Effector memory CD8-positive, alpha-beta T cell (primary cell): Measurements from ENCODE around the gene STX18.

Experiments used
- ATAC-seq: fragments of 150-1000 bp; cut with Tn5 transposase; replicated peaks from 2 replicates; pipeline ENCODE4 v1.10.0; 2021; ENCODE audit warnings: mild to moderate bottlenecking, moderate library complexity
- DNase-seq, 3 experiments: peaks; one replicate each; pipeline ENCODE4 v3.0.0; 2021
- H3K27ac Mint-ChIP-seq, 2 donors: one replicate each; pipeline ENCODE4 v1.8.0; 2022; ENCODE audit warnings: mild to moderate bottlenecking in 2 of 2, mixed read lengths in 2 of 2, moderate library complexity in 2 of 2
- H3K27me3 Mint-ChIP-seq, 2 donors: one replicate each; pipeline ENCODE4 v1.8.0; 2022; ENCODE audit warnings: mixed read lengths in 2 of 2
- H3K36me3 Mint-ChIP-seq: one replicate; pipeline ENCODE4 v1.8.0; 2022; ENCODE audit warnings: mild to moderate bottlenecking, moderate library complexity, mixed read lengths; ENCODE audit not compliant: insufficient read depth
- H3K4me1 Mint-ChIP-seq, 2 donors: one replicate each; pipeline ENCODE4 v1.8.0; 2022; ENCODE audit warnings: low read depth in 2 of 2, mixed read lengths in 2 of 2
- H3K4me3 Mint-ChIP-seq, 2 donors: one replicate each; pipeline ENCODE4 v1.8.0; 2022; ENCODE audit warnings: mild to moderate bottlenecking in 2 of 2, mixed read lengths in 2 of 2, moderate library complexity in 2 of 2
- H3K9me3 Mint-ChIP-seq, 2 donors: one replicate each; pipeline ENCODE4 v1.8.0; 2022; ENCODE audit warnings: mixed read lengths in 2 of 2

The STX18 gene

DNA sequence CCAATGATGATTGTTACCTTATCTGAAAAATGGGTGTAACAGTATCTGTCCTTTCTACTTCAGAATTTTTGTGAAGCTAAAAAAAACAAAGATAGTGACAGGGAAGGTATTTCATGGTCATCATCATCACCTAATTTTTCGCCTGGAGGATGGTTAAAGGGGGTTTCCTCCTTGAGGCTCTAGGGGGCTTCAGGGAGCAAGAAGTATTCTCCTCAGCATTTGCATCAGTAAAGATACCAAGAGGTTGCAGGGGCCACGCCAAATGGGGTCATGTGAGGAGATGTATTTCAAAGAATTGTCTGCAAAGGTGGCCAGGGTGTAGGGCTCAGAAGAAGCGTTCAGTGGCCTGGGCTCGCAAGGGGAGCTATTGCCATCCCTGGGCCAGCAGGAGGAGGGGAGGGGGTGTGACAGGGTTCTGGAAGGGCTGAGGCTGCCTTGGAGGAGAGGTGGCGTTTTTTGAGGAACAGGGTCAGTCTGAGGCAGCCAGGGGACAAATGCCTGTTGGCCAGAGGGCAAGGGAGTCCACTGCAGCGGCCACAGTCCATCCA lies 162.2 kb downstream of the STX18 start:
- no peaks in the 10 kb centered on the region for H3K36me3 Mint-ChIP-seq
- ATAC-seq (no peak), DNase-seq (no peak)
- H3K27me3 Mint-ChIP-seq: peaks cover 38 to 70% of the 10 kb centered on the region in 2 donors
- H3K27ac Mint-ChIP-seq: peak overlapping the region in 1 of 2 donors; percentile 38
- H3K4me1 Mint-ChIP-seq: no peaks in the 10 kb centered on the region
- H3K9me3 Mint-ChIP-seq: peaks cover 2 to 6% of the 10 kb centered on the region in 2 donors
- no peak overlapping the region for H3K4me3 Mint-ChIP-seq

- Mint-ChIP-seq H3K36me3 (no peaks in the 10 kb centered on the region), H3K27ac (no peak overlapping the region), H3K4me3 (no peak overlapping the region)
Measured at GRCh38 chr4:4377732-4378460, 164.0 kb downstream of the STX18 start.

DNA sequence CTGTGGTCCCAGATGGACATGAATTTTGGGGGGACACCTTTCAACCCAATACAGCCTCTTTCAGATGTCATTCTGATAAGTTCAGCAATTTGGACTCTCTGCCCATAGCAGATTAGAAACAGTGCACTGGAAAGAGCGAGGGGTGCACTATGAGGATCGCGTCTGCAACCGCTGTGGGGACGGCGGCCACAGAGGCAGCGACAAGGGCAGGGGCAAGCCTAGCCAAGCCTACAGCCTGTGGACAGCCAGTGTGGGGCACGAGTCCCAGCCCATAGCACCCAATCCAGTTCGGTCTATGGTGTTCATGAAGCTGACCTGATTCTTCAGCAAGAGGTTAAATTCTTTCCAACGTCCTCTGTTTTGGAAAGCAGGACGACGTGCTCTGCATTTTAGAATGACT lies 164.7 kb downstream of the STX18 start:
- no peaks in the 10 kb centered on the region for H3K36me3 Mint-ChIP-seq
- peaks cover 32 to 57% of the 10 kb centered on the region in 2 donors for H3K27me3 Mint-ChIP-seq
- no peak overlapping the region for H3K4me3 Mint-ChIP-seq
- ATAC-seq: no peak
- no peak overlapping the region for H3K27ac Mint-ChIP-seq
- no peaks in the 10 kb centered on the region for H3K4me1 Mint-ChIP-seq
- no peak for DNase-seq
- H3K9me3 Mint-ChIP-seq: peaks cover 2 to 8% of the 10 kb centered on the region in 2 donors

More at GRCh38 chr4:4377732-4378460, 164.0 kb downstream of the STX18 start:
- H3K9me3 Mint-ChIP-seq: peaks cover 2 to 8% of the 10 kb centered on the region in 2 donors
- ATAC-seq (no peak), DNase-seq (no peak)
- H3K4me1 Mint-ChIP-seq: no peaks in the 10 kb centered on the region
- peaks cover 36 to 64% of the 10 kb centered on the region in 2 donors for H3K27me3 Mint-ChIP-seq

- Mint-ChIP-seq H3K36me3 (no peaks in the 10 kb centered on the region), H3K9me3 (peaks cover 2 to 8% of the 10 kb centered on the region in 2 donors), H3K27me3 (peaks cover 28 to 56% of the 10 kb centered on the region in 2 donors), H3K27ac (no peak overlapping the region), H3K4me3 (no peak overlapping the region), H3K4me1 (no peaks in the 10 kb centered on the region)
- DNase-seq (no peak), ATAC-seq (no peak)
Measured at GRCh38 chr4:4376074-4376473, 165.8 kb downstream of the STX18 start.

- no peaks in the 10 kb centered on the region for H3K4me1 Mint-ChIP-seq
- H3K36me3 Mint-ChIP-seq: no peaks in the 10 kb centered on the region
- DNase-seq (no peak), ATAC-seq (no peak)
- H3K4me3 Mint-ChIP-seq: no peak overlapping the region
- peaks cover 2 to 8% of the 10 kb centered on the region in 2 donors for H3K9me3 Mint-ChIP-seq
- H3K27me3 Mint-ChIP-seq: peaks cover 18 to 56% of the 10 kb centered on the region in 2 donors
- no peak overlapping the region for H3K27ac Mint-ChIP-seq
Measured at GRCh38 chr4:4374388-4375098, 167.3 kb downstream of the STX18 start.
